Osteoblast (primary cell): ENCODE measurements around the gene WASF3. TPM values are rescaled to one million over a fixed set of nuclear protein-coding genes. Genes with fewer than 3 reads are reported as not detected.

Experiments used
- DNase-seq: peaks from one replicate; pipeline ENCODE4 v3.0.0; 2011; ENCODE audit warnings: low spot score, mixed read lengths; ENCODE audit not compliant: insufficient read length; ENCODE audit errors: missing footprints
- H2AFZ ChIP-seq: 2 replicates; pipeline ENCODE4 v1.6.0; 2011; ENCODE audit warnings: mild to moderate bottlenecking, low read length
- H3K27ac ChIP-seq: 2 replicates; pipeline ENCODE4 v1.5.1; 2011; ENCODE audit warnings: mild to moderate bottlenecking, low read depth, low read length, moderate library complexity
- H3K27me3 ChIP-seq: 2 replicates; pipeline ENCODE4 v1.6.0; 2012; ENCODE audit warnings: mild to moderate bottlenecking, control low read depth, inconsistent platforms, low read length, moderate library complexity; ENCODE audit not compliant: insufficient read depth
- H3K36me3 ChIP-seq: 2 replicates; pipeline ENCODE4 v1.5.1; 2011; ENCODE audit warnings: mild to moderate bottlenecking, low read length, control low read depth, moderate library complexity; ENCODE audit not compliant: insufficient read depth
- H3K4me1 ChIP-seq: 2 replicates; pipeline ENCODE4 v1.5.1; 2011; ENCODE audit warnings: mild to moderate bottlenecking, low read length, control low read depth, moderate library complexity; ENCODE audit not compliant: insufficient read depth
- H3K4me2 ChIP-seq: 2 replicates; pipeline ENCODE4 v1.6.0; 2011; ENCODE audit warnings: mild to moderate bottlenecking, low read length; ENCODE audit not compliant: insufficient read depth
- H3K4me3 ChIP-seq: fragments of 200-600 bp; sonication (generic); 3 replicates; pipeline ENCODE4 v1.5.1; 2012; ENCODE audit warnings: mild to moderate bottlenecking, low read length, inconsistent platforms; ENCODE audit not compliant: insufficient read depth
- H3K79me2 ChIP-seq: 2 replicates; pipeline ENCODE4 v1.6.0; 2012; ENCODE audit warnings: mild to moderate bottlenecking, low read length, control low read depth, inconsistent platforms; ENCODE audit not compliant: insufficient read depth
- H3K9me3 ChIP-seq: 2 replicates; pipeline ENCODE4 v1.5.1; 2011; ENCODE audit warnings: low read depth, low read length, control low read depth
- H4K20me1 ChIP-seq: 2 replicates; pipeline ENCODE4 v1.6.0; 2012; ENCODE audit warnings: mild to moderate bottlenecking, low read length, control low read depth; ENCODE audit not compliant: insufficient read depth
- total RNA-seq: library from RNA; depleted of rRNA; stranded (reverse); fragments of >200 nt; gene quantifications from 2 replicates; pipeline ENCODE4 v1.2.3, GENCODE V29; 2012
- TF ChIP-seq, protein P1 (sequence below): IDR thresholded peaks from 2 replicates; pipeline ENCODE4 v1.5.1; 2011; ENCODE audit warnings: mild to moderate bottlenecking, low read depth, low read length, moderate library complexity; ENCODE audit errors: extremely low read depth

The WASF3 gene
- total RNA-seq, 1 donor: 23.5 TPM

DNA sequence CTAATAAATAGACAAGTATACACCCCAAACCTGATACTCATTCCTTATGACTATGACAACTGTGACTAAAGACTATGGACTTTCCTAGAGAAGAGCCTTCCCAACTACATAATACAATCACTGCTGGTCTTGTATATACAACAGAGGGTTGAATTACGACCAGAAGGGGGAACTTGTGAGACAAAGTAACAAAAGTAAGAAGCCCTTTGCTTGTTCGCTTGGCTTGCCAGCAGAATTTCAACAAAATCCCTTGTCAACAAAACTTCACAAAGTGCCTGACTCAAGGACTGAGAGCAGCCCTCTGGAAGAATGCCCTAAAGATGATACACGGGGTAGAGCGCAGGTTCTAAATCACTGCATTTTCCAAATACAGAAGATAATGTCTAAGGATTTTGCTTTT, 99.4 kb downstream of the WASF3 start:
- Histone ChIP-seq H3K4me1 (no peaks in the 10 kb centered on the region), H3K4me3 (no peak overlapping the region), H3K79me2 (peaks cover 18% of the 10 kb centered on the region), H4K20me1 (peaks cover 15% of the 10 kb centered on the region), H3K27ac (no peak overlapping the region), H3K9me3 (no peaks in the 10 kb centered on the region), H2AFZ (no peak overlapping the region), H3K27me3 (no peaks in the 10 kb centered on the region), H3K36me3 (no peaks in the 10 kb centered on the region), H3K4me2 (no peak overlapping the region)
- TF ChIP-seq, protein P1, sequence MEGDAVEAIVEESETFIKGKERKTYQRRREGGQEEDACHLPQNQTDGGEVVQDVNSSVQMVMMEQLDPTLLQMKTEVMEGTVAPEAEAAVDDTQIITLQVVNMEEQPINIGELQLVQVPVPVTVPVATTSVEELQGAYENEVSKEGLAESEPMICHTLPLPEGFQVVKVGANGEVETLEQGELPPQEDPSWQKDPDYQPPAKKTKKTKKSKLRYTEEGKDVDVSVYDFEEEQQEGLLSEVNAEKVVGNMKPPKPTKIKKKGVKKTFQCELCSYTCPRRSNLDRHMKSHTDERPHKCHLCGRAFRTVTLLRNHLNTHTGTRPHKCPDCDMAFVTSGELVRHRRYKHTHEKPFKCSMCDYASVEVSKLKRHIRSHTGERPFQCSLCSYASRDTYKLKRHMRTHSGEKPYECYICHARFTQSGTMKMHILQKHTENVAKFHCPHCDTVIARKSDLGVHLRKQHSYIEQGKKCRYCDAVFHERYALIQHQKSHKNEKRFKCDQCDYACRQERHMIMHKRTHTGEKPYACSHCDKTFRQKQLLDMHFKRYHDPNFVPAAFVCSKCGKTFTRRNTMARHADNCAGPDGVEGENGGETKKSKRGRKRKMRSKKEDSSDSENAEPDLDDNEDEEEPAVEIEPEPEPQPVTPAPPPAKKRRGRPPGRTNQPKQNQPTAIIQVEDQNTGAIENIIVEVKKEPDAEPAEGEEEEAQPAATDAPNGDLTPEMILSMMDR: peak; percentile 36
- DNase-seq: peak; percentile 84

DNA sequence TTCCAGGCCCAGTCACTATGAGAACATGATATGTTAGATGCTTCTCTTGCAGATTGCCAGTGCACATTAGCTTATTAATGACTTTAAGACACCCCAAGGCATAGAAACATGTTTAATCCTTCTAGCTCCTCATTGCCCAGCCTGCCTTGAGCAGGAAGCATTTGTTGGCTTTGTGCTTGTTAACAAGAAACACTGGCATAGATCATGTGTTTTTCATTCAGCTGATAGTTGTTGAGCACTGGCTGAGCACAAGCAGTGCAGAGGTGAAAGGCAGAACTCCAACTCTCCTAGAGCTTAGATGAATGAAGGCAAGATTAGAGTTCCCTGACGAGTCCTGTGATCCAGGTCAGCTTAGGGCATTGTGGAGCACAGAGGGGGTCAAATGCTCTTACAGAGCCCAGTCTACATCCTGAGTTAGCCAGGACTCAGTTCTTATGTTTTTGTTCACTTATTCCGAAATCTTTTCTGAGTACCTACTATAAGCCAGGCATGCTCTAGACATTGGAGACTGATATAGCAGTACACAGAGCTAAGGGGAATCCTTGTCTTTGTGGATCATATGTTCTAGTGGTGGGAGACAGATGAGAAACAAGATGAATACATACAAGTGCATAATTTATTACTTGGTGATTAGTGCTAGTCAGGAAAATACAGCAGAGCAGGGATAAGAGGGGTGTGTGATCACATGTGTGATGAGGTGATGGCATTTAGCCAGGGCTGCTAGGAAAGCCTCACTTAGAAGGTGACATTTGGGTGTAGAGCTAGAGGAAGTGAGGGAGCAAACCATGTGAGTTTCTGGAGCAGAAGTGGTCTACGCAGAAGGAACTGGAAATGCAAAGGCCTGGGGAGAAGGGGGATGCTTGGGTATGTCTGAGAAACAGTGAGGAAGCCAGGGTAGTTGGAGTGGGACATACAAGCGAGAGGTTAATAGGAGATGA, 101.2 kb downstream of the WASF3 start:
- Histone ChIP-seq H3K27me3 (no peaks in the 10 kb centered on the region), H3K36me3 (no peaks in the 10 kb centered on the region), H3K27ac (no peak overlapping the region), H3K79me2 (peaks cover 19% of the 10 kb centered on the region), H4K20me1 (peaks cover 15% of the 10 kb centered on the region), H3K9me3 (no peaks in the 10 kb centered on the region), H3K4me1 (no peaks in the 10 kb centered on the region), H3K4me3 (no peak overlapping the region), H3K4me2 (no peak overlapping the region), H2AFZ (no peak overlapping the region)
- TF ChIP-seq, protein P1: no peak
- peak; percentile 58 for DNase-seq

DNA sequence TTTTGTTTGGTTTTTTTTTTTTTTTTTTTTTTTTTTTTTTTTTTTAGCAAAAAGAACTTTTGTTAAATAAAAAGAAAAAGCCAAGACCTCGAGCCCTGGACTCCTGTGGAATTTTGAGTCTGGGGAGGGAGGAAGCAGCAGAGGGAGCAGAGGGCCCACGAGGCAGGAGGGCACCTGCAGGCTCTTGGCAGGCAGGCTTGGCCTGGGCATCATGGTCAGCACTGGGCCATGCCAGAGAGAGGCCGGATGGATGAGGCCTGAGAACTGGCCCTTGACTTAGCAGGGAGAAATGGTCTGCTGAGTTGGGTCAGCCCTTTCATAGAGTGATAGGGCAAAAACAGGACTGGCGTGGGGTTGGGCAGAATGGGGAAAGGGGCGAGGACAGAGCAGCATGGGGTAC, 102.7 kb downstream of the WASF3 start:
- H3K9me3 ChIP-seq: no peaks in the 10 kb centered on the region
- DNase-seq: no peak
- H3K79me2 ChIP-seq: peaks cover 19% of the 10 kb centered on the region
- TF ChIP-seq, protein P1: no peak
- H3K4me2 ChIP-seq: no peak overlapping the region
- H3K4me1 ChIP-seq: no peaks in the 10 kb centered on the region
- H2AFZ ChIP-seq: no peak overlapping the region
- no peaks in the 10 kb centered on the region for H3K36me3 ChIP-seq
- H3K27me3 ChIP-seq: no peaks in the 10 kb centered on the region
- no peak overlapping the region for H3K27ac ChIP-seq
- H4K20me1 ChIP-seq: peaks cover 15% of the 10 kb centered on the region
- no peak overlapping the region for H3K4me3 ChIP-seq

DNA sequence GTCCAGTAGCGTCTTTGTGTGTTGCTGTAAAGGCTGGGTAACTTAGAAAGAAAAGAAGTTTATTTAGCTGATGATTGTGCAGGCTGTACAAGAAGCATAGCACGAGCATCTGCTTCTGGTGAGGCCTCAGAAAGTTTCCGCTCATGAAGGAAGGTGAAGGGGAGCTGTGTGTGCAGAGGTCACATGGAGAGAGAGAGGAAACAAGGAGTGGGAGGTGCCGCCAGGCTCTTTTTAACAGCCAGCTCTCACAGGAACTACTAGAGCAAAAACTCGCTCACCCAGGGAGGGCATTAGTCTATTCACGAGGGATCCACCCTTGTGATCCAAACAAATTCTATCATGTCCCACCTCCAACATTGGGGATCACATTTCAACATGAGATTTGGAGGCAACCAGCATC, 103.3 kb downstream of the WASF3 start:
- no peaks in the 10 kb centered on the region for H3K9me3 ChIP-seq
- no peak overlapping the region for H2AFZ ChIP-seq
- TF ChIP-seq, protein P1: no peak
- no peak overlapping the region for H3K27ac ChIP-seq
- H3K4me2 ChIP-seq: no peak overlapping the region
- no peak for DNase-seq
- H4K20me1 ChIP-seq: peaks cover 15% of the 10 kb centered on the region
- peaks cover 19% of the 10 kb centered on the region for H3K79me2 ChIP-seq
- no peaks in the 10 kb centered on the region for H3K36me3 ChIP-seq
- H3K4me3 ChIP-seq: no peak overlapping the region
- no peaks in the 10 kb centered on the region for H3K27me3 ChIP-seq
- no peaks in the 10 kb centered on the region for H3K4me1 ChIP-seq
